Measurements from ENCODE around the gene C19orf25. TPM values are rescaled to one million over a fixed set of nuclear protein-coding genes. Genes with fewer than 3 reads are reported as not detected.

C19orf25 gene
- total and polyA plus RNA-seq, 9 of the 15 experiments (the other 6 are each of a cell fraction or from before 2014, with no cell fraction given) = 0.79 to 96.0 (median 36.1) TPM

GRCh38 chr19:1445185-1445931, 33.7 kb downstream of the C19orf25 start (continued):
- TF ChIP-seq ZNF449 (CRISPR knock-in tag; IDR thresholded peaks at IDR 0.05) = no peak
- no peak for TF ChIP-seq POLR2A (conservative IDR thresholded peaks at IDR 0.05)
- TF ChIP-seq ZNF184 (CRISPR knock-in tag; IDR thresholded peaks at IDR 0.05) = no peak
- TF ChIP-seq ZNF668 (CRISPR knock-in tag; IDR thresholded peaks at IDR 0.05) = no peak
- no peak for TF ChIP-seq ZNF717 (CRISPR knock-in tag; IDR thresholded peaks at IDR 0.05)
- TF ChIP-seq HCFC1 (IDR thresholded peaks at IDR 0.05; ENCODE audit: low read depth, low read length) = no peak
- 0 out of 2 replicates have a peak, but pooled peaks have one; percentile 15 for TF ChIP-seq TCF3 (CRISPR knock-in tag; IDR thresholded peaks at IDR 0.05)
- 0 out of 2 replicates have a peak, but pooled peaks have one; percentile 12 for TF ChIP-seq MYC (IDR thresholded peaks at IDR 0.05; ENCODE audit: low read depth, low read length)
- no peak for TF ChIP-seq MYC (CRISPR knock-in tag; IDR thresholded peaks at IDR 0.05; ENCODE audit: borderline replicate concordance, low read depth)
- no peak for TF ChIP-seq PML (IDR thresholded peaks at IDR 0.05; ENCODE audit: low read length)
- TF ChIP-seq ZBTB11 (CRISPR knock-in tag; IDR thresholded peaks at IDR 0.05) = no peak
- peak; percentile 47; the same call in 1 of the 2 replicates for TF ChIP-seq L3MBTL2 (IDR thresholded peaks at IDR 0.05)
- TF ChIP-seq ZNF282 (CRISPR knock-in tag; IDR thresholded peaks at IDR 0.05) = no peak
- TF ChIP-seq FUS (optimal IDR thresholded peaks at IDR 0.05; ENCODE audit: low read depth, low read length) = peak; percentile 88
- TF ChIP-seq CBFA2T3 (IDR thresholded peaks at IDR 0.05) = no peak
- no peak for TF ChIP-seq ILK (tag; IDR thresholded peaks at IDR 0.05; ENCODE audit: borderline replicate concordance, low read depth)
- TF ChIP-seq ZNF518B (CRISPR knock-in tag; IDR thresholded peaks at IDR 0.05) = no peak
- no peak for TF ChIP-seq ZNF766 (CRISPR knock-in tag; conservative IDR thresholded peaks at IDR 0.05)
- no peak for TF ChIP-seq PTBP1 (IDR thresholded peaks at IDR 0.05; ENCODE audit: low read depth, low read length)

Data from K562 (cell line).